Breast epithelium (tissue), 4 donors: ENCODE measurements around the gene FRS3. TPM values are rescaled to one million over a fixed set of nuclear protein-coding genes. Genes with fewer than 3 reads are reported as not detected.

Source experiments
- DNase-seq, 2 donors: peaks; one replicate each; pipeline ENCODE4 v3.0.0-alpha.2; 2019; ENCODE audit warnings: low spot score in 2 of 2
- H3K27ac ChIP-seq, 2 donors: fragments of 200-600 bp; sonication (generic) in 1 of 2; one replicate each; pipeline ENCODE4 v1.5.1; 2016 to 2019; ENCODE audit warnings: mild to moderate bottlenecking in 1 of 2
- H3K27me3 ChIP-seq, 2 donors: fragments of 200-600 bp; sonication (generic) in 1 of 2; one replicate each; pipeline versions ENCODE4 v1.5.1 to v1.6.0; 2017 to 2019; ENCODE audit warnings: control low read depth in 1 of 2, mild to moderate bottlenecking in 1 of 2
- H3K36me3 ChIP-seq: fragments of 200-600 bp; one replicate; pipeline ENCODE4 v1.5.1; 2019
- H3K4me1 ChIP-seq, 2 donors: fragments of 200-600 bp; sonication (generic); one replicate each; pipeline ENCODE4 v1.5.1; 2016 to 2019; ENCODE audit warnings: control low read depth in 1 of 2
- H3K4me3 ChIP-seq, 3 donors: fragments of 200-600 bp; sonication (generic); 1 replicate in 2 of 3; 2 replicates in 1 of 3; pipeline ENCODE4 v1.5.1; 2016 to 2019; ENCODE audit warnings: mild to moderate bottlenecking in 3 of 3, moderate library complexity in 2 of 3
- H3K9me3 ChIP-seq, 2 donors: fragments of 200-600 bp; sonication (generic) in 1 of 2; one replicate each; pipeline ENCODE4 v1.5.1; 2016 to 2019; ENCODE audit warnings: control low read depth in 1 of 2
- POLR2A ChIP-seq: fragments of 450-650 bp; IDR thresholded peaks from one replicate; pipeline ENCODE4 v1.6.1; 2016; ENCODE audit warnings: antibody characterized with exemption, mild to moderate bottlenecking, moderate library complexity
- POLR2AphosphoS5 ChIP-seq, 3 donors: sonication (generic); formaldehyde crosslinking; IDR thresholded peaks; one replicate each; pipeline ENCODE4 v1.6.1; 2017; ENCODE audit warnings: antibody characterized with exemption in 3 of 3
- intact Hi-C: fragments of 100-400 bp; cut with DNase I; formaldehyde crosslinking; loops from one replicate; pipeline ENCODE4 v1.15.1; 2023; ENCODE audit warnings: low total_unique reads
- total RNA-seq, 3 donors: library from RNA; depleted of rRNA; stranded (reverse); fragments of >200 nt; gene quantifications; one replicate each; pipeline ENCODE4 v1.1.0, GENCODE V29; 2016
- TF ChIP-seq, protein P1 (sequence below), 3 donors: fragments of 450-650 bp; IDR thresholded peaks; one replicate each; pipeline ENCODE4 v1.5.1; 2016 to 2017; ENCODE audit warnings: antibody characterized with exemption in 3 of 3, mild to moderate bottlenecking in 3 of 3, moderate library complexity in 3 of 3

Gene FRS3
- total RNA-seq, 3 donors from 2014 or later, result 3.5 to 4.3 (median 3.8) TPM

- H3K4me3 ChIP-seq, result peak overlapping the region in 1 of 3 donors; percentile 37
Observed at GRCh38 chr6:41722969-41723529, 56.7 kb downstream of the FRS3 start.

DNA sequence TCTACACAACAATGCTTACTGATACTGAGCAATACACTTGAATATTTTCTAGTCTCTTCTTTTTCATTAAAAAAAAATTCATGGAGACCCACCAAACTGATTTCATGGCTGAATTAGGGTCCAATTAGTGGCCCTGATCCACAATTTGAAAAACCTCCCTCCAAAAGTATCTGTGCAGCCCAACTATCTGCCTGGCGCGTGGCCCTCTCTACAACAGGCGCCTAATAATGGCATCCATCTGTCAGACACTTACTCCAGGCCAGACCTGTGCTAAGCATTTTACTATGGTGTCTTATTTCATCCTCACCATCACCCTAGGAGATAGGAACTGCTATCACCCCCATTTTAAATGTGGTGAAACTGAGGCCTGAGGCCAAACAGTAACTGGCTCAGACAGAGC lies 58.3 kb downstream of the FRS3 start:
- no peaks in the 10 kb centered on the region for H3K9me3 ChIP-seq
- H3K4me3 ChIP-seq, result no peak overlapping the region
- no peaks in the 10 kb centered on the region for H3K36me3 ChIP-seq
- intact Hi-C loops, result no loop called here
- TF ChIP-seq, protein P1, sequence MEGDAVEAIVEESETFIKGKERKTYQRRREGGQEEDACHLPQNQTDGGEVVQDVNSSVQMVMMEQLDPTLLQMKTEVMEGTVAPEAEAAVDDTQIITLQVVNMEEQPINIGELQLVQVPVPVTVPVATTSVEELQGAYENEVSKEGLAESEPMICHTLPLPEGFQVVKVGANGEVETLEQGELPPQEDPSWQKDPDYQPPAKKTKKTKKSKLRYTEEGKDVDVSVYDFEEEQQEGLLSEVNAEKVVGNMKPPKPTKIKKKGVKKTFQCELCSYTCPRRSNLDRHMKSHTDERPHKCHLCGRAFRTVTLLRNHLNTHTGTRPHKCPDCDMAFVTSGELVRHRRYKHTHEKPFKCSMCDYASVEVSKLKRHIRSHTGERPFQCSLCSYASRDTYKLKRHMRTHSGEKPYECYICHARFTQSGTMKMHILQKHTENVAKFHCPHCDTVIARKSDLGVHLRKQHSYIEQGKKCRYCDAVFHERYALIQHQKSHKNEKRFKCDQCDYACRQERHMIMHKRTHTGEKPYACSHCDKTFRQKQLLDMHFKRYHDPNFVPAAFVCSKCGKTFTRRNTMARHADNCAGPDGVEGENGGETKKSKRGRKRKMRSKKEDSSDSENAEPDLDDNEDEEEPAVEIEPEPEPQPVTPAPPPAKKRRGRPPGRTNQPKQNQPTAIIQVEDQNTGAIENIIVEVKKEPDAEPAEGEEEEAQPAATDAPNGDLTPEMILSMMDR (IDR thresholded peaks at IDR 0.05), result no peak
- TF ChIP-seq POLR2A, result no peak
- no peak for TF ChIP-seq POLR2AphosphoS5 (IDR thresholded peaks at IDR 0.05)
- DNase-seq, result no peak
- H3K4me1 ChIP-seq, result peaks cover 12 to 13% of the 10 kb centered on the region in 2 donors
- no peaks in the 10 kb centered on the region for H3K27me3 ChIP-seq
- H3K27ac ChIP-seq, result no peak overlapping the region

More at GRCh38 chr6:41722969-41723529, 56.7 kb downstream of the FRS3 start:
- peaks cover 9% of the 10 kb centered on the region in 2 donors for H3K4me1 ChIP-seq
- no peaks in the 10 kb centered on the region for H3K27me3 ChIP-seq
- TF ChIP-seq POLR2AphosphoS5 (IDR thresholded peaks at IDR 0.05) (no peak), POLR2A (no peak)
- TF ChIP-seq, protein P1 (IDR thresholded peaks at IDR 0.05), result no peak
- no peaks in the 10 kb centered on the region for H3K9me3 ChIP-seq
- H3K36me3 ChIP-seq, result no peaks in the 10 kb centered on the region
- DNase-seq, result no peak
- intact Hi-C loops, result no loop called here
- peak overlapping the region; percentile 57 to 77 for H3K27ac ChIP-seq

GRCh38 chr6:41720783-41721182 lies 58.9 kb downstream of the FRS3 start:
- no peak overlapping the region for H3K27ac ChIP-seq
- DNase-seq, result no peak
- no peaks in the 10 kb centered on the region for H3K9me3 ChIP-seq
- H3K4me3 ChIP-seq, result no peak overlapping the region
- no peaks in the 10 kb centered on the region for H3K27me3 ChIP-seq
- TF ChIP-seq, protein P1 (IDR thresholded peaks at IDR 0.05), result no peak
- no peak for TF ChIP-seq POLR2A
- no peak for TF ChIP-seq POLR2AphosphoS5 (IDR thresholded peaks at IDR 0.05)
- no peaks in the 10 kb centered on the region for H3K36me3 ChIP-seq
- peaks cover 12 to 16% of the 10 kb centered on the region in 2 donors for H3K4me1 ChIP-seq
- intact Hi-C loops, result no loop called here

DNA sequence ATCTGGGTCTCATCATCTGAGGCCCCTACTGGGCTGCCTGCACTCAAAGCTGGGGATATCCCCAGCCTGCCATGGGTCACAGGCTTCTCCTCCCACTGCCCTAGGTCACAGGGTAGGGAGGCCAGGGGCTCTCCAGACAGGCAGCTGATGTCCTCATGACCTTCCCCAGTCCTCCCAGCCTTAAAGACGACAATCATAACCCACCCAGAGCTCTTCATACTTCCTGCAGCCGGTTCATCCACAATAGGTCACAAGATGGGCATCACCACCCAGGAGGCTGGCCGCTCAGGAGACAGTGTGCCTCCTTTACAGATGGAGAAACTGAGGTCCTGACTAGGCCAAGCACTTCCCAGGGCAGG lies 59.5 kb downstream of the FRS3 start:
- Histone ChIP-seq H3K27me3 (no peaks in the 10 kb centered on the region), H3K4me1 (peaks cover 12 to 16% of the 10 kb centered on the region in 2 donors), H3K4me3 (no peak overlapping the region), H3K36me3 (no peaks in the 10 kb centered on the region), H3K27ac (no peak overlapping the region), H3K9me3 (no peaks in the 10 kb centered on the region)
- DNase-seq, result no peak
- TF ChIP-seq POLR2AphosphoS5 (IDR thresholded peaks at IDR 0.05), result no peak
- intact Hi-C loops, result no loop called here

Other genes with a start within 250 kb of the FRS3 start
- 10 to 100 TPM in 1 of 3 donors, 1 to 10 TPM in 2; 5.1 to 11.0 (median 5.6) TPM for gene FOXP4, start 233.5 kb downstream of the FRS3 start, total RNA-seq
- gene MDFI, start 141.4 kb downstream of the FRS3 start, total RNA-seq, result 10 to 100 TPM; 26.7 to 75.8 (median 36.1) TPM
- 10 to 100 TPM; 15.7 to 20.6 (median 18.4) TPM for gene TFEB, start 44.3 kb downstream of the FRS3 start, total RNA-seq
- 1 to 10 TPM in 1 of 3 donors, not detected in 2; 3.2 TPM for gene PGC, start 32.5 kb downstream of the FRS3 start, total RNA-seq
- 1 to 10 TPM in 2 of 3 donors, under 1 TPM in 1; 0.80 to 5.3 (median 3.3) TPM for gene PRICKLE4, start 882 bp upstream of the FRS3 start, total RNA-seq
- gene TOMM6, start 7.8 kb upstream of the FRS3 start, total RNA-seq, result 100 to 1,000 TPM; 108 to 127 (median 117) TPM
- gene USP49, start 115.5 kb upstream of the FRS3 start, total RNA-seq, result 1 to 10 TPM; 3.4 to 4.9 (median 4.7) TPM
- 10 to 100 TPM in 1 of 3 donors, 1 to 10 TPM in 2; 9.8 to 16.5 (median 9.8) TPM for gene MED20, start 141.2 kb upstream of the FRS3 start, total RNA-seq
- 1 to 10 TPM; 7.7 to 8.8 (median 8.6) TPM for gene BYSL, start 141.6 kb upstream of the FRS3 start, total RNA-seq
- 100 to 1,000 TPM; 115 to 297 (median 148) TPM for gene CCND3, start 161.9 kb upstream of the FRS3 start, total RNA-seq